ENCODE measurements around the gene KHK.

KHK gene

DNA sequence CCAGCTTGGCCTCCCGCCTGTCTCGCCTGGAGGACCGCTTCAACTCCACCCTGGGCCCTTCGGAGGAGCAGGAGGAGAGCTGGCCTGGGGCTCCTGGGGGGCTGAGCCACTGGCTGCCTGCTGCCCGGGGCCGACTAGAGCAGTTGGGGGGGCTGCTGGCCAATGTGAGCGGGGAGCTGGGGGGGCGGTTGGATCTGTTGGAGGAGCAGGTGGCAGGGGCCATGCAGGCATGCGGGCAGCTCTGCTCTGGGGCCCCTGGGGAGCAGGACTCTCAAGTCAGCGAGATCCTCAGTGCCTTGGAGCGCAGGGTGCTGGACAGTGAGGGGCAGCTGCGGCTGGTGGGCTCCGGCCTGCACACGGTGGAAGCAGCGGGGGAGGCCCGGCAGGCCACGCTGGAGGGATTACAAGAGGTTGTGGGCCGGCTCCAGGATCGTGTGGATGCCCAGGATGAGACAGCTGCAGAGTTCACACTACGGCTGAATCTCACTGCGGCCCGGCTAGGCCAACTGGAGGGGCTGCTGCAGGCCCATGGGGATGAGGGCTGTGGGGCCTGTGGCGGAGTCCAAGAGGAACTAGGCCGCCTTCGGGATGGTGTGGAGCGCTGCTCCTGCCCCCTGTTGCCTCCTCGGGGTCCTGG is 3.7 kb upstream of the KHK start:
- DNase-seq = no peak

DNA sequence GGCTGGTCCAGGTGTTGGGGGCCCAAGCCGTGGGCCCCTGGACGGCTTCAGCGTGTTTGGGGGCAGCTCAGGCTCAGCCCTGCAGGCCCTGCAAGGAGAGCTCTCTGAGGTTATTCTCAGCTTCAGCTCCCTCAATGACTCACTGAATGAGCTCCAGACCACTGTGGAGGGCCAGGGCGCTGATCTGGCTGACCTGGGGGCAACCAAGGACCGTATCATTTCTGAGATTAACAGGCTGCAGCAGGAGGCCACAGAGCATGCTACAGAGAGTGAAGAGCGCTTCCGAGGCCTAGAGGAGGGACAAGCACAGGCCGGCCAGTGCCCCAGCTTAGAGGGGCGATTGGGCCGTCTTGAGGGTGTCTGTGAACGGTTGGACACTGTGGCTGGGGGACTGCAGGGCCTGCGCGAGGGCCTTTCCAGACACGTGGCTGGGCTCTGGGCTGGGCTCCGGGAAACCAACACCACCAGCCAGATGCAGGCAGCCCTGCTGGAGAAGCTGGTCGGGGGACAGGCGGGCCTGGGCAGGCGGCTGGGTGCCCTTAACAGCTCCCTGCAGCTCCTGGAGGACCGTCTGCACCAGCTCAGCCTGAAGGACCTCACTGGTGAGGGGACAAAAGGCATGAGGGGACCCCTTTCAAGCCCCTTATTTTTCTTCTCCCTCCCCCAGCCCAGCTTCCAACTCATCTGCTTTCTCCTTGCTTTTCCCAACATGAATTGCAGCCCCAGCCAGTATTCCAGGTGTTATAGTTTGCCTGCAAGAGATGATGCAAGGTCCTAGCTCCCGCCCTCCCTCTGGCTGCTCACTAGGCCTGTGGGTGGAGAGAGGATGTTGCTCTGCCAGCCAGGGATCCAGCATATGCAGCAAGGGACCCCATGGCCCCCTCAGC is 2.9 kb upstream of the KHK start:
- DNase-seq = no peak

DNA sequence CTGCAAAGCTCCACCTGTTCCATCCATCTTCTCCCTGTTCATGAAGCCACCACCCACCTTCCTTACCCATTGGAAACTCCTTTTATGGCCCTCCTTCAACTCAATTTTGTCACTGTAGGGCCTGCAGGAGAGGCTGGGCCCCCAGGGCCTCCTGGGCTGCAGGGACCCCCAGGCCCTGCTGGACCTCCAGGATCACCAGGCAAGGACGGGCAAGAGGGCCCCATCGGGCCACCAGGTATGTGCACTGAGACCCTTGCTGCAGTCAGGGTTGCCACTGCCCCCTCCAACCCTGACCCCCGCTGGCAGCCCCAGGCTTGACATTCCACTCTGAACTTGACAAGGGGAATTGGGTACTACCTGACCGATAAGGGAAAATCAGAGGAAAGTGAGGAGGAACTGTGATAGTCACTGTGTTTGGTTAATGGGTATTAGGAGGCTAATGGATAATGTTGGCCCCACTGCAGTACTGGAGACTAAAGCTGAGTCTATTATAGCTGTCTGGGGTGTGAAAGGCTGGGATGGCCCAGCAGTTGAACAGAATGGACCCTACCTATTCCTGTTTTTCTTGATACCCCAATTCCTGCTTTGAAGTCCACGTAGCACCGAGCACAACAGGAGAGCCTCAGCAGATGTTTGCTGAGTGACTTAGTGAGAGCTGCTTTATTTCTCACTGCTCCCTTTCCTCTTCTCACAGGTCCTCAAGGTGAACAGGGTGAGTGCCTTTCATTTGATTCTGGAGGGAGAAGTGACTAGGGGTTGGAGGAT is 2.1 kb upstream of the KHK start:
- DNase-seq = no peak

DNA sequence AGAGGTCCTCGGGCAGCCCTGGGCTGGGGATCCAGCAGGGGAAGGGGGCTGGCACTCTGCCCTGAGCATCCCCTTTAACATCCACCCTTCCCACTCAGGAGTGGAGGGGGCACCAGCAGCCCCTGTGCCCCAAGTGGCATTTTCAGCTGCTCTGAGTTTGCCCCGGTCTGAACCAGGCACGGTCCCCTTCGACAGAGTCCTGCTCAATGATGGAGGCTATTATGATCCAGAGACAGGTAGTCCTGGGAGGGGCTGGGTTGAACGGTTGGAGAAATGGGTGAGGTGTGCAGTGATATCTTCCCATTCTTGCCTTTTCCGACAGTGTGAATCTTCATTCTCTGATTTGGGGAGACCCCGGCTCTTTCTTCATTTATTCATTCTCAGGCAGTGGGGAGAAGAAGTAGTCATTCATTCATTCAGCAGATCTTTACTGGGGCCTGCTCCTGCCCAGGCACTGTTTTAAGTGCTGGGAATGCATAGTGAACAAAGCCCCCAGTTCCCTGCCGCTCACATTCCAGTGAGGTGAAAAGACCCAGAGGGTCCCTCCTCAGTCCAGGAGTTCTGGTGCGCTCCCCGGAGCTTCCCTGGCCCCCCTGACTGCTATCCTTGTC is 1.4 kb upstream of the KHK start:
- no peak for DNase-seq

DNA sequence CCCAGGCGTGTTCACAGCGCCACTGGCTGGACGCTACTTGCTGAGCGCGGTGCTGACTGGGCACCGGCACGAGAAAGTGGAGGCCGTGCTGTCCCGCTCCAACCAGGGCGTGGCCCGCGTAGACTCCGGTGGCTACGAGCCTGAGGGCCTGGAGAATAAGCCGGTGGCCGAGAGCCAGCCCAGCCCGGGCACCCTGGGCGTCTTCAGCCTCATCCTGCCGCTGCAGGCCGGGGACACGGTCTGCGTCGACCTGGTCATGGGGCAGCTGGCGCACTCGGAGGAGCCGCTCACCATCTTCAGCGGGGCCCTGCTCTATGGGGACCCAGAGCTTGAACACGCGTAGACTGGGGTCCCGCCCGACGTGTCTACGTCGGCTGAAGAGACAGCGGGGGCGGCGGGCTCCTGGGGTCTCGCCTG is 891 bp upstream of the KHK start:
- no peak for DNase-seq

DNA sequence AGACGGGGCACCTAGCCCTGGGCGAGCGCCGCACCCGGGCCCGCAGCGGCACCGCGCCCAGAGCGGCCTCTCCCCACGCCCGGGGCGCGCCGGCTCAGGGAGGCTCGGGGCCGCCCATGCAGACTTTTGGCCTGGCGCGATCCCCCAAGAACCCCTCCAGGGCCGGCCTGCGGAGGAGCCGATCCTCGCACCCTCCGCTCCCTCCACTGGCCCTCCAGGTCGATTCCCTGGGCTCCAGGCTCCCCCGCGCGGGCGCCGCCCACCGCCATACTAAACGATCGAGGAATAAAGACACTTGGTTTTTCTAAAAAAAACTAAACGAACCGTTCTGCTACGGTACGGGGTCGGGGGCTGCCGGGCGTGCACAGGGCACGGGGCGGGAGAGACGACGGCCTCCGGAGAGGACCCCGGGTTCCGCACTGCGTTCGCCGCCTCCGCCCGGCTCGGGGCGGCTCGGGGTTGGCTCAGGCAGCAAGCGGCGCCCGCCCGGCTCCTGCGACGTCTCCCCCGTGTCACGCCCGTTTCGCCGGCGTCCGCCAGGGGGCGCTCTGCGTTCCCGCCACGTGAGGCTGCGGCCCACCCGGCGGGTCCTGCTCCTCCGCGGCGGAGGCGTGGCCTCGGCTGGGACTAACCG is 365 bp upstream of the KHK start:
- DNase-seq = peak; percentile 26

DNA sequence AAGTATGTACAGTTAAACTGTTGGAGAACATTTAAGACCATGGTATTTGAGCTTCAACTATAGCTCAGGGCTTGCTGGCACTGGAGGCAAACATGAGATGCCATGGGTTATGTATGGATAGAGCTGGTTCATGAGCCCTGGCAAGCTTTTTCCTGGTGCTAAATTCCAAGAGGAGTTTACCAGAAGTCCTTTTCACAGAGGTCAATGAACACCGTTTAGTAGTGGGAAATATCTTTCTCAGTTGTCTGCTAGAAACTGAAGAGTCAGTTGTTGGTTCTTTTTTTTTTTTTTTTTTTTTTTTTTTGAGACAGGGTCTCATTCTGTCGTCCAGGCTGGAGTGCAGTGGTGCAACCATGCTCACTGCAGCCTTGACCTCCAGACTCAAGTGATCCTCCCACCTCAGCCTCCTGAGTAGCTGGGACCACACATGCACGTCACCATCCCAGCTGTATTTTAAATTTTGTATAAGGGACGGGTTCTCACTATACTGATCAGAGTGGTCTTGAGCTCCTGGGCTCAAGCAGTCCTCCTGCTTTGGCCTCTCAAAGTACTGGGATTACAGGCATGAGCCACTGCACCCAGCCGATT is 1.3 kb downstream of the KHK start:
- DNase-seq = no peak

DNA sequence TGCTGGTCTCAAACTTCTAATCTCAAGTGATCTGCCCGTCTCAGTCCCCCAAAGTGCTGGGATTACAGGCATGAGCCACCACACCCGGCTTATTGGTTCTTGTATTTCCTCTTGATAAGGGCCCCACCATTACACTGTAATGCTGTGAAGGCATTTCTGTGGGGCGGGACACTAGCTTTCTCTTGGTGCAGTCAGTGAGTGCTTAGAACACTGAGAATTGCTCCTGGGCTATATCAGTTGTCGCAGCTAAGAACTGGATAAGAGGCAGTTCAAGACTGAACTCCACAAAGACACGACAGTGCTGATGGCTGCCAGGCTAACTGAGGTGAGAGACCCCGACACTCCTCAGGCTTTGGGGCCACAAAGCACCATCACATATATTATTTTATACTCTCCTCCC is 2.1 kb downstream of the KHK start:
- DNase-seq = no peak

DNA sequence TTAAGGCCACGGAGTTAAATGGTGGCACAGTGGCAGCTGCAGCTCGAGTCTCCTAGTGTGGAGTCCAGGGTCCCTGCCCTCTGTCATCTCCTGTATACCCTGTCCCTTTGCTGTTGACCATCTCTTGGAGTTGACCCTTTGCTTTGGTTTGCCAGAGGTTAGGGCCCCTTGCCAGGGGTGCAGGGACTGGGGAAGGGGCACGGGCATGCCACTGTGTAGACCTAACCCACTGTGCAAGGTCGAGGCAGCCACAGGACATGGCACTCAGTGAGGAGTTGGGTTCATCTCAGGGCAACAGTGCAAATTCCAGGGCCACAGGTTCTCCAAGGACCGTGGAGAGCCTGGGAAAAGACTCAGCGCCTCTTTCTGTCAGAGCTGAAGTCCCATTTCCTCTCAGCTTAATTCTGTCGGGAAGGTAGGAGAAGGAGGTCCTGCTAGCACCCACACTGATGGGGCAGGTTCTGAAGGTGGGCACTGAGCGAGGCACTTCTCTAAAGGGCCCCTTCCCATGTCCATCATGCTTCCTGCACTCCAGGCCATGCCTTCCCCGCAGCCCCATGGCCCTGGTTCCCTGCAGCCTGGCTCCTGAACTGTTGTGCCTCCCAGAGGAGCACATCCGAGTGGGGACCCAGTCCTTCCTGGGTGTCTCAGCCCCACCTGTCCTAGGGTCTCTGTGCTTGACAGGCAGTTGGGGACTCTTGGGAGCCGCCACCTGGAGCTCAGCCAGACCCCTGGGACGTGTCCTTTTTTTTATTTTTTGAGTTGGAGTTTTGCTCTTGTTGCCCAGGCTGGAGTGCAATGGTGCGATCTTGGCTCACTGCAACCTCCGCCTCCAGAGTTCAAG is 2.8 kb downstream of the KHK start:
- no peak for DNase-seq

DNA sequence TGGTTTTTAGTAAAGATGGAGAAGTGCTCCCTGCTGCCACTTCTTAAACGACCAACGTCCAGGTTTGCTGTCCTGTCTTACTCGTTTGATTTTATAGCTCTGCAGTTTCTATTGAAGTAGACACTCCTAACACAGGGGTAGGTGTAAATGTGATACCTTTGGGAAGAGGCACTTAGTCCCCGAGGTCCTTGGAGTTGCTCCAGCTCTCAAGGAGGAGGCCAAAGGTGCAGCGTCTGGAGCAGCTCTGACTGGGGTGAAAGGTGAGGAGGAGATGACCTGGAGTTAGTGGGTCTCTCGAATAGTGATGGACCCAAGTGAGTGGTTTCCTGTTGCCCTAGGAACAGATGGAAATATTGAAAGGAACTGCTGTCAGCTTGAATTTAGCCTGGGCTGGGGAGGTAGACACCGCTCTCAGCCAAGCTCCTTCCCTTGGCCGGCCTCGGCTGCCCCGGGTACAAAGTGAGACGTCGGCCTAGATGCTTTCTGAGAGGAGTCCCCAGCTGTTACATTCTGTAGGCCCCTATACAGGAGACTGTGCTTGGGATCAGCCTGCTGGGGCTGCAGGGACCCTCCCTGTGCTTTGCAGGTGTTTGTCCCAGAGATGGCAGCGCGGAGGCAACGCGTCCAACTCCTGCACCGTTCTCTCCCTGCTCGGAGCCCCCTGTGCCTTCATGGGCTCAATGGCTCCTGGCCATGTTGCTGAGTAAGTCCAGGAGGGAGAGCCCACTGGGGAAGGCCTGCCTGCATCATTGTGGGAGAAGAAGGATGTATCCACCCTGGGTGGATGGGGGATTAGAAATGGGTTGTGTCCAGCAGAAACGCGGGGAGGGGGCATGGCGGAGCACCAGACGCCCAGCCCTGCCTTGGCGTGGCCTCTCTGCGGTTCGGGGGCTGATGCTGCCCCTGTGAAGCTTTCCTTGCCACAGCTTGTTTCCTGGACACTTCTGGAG is 5.4 kb downstream of the KHK start:
- no peak for DNase-seq

DNA sequence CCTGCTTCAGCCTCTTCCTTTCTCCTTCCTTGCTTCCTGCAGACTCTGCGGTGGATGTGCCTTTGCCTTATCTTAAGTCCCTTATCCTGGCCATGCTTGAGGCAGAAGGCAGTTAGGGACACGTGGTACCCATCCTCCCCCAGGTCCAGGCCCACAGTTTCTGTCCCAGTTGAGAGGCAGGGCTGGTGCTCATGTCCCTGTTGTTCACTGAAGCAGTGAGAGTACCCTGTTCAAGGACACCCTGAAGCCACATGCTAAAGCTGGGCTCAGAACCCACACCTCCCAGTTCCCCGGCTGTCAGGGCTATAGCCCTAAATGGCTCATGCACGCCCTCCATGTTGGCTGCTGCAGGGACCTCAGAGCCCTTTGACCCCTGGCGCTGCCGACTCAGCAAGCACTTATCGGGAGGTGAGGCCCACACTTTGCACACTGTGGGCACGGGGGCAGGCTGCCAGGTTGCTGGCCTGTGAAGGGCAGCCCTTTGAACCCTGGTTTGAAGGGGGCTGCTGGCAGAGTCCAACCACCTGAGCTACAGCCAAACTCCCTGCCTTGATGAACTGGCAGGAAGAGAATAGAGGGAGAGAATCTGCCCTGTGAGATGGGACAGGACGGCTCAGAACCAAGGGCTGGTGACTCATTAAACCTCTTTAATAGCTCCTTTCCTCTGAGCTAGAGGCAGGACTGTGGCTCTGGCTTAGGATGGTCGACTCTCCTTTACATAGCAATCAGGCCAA is 6.3 kb downstream of the KHK start:
- no peak for DNase-seq

DNA sequence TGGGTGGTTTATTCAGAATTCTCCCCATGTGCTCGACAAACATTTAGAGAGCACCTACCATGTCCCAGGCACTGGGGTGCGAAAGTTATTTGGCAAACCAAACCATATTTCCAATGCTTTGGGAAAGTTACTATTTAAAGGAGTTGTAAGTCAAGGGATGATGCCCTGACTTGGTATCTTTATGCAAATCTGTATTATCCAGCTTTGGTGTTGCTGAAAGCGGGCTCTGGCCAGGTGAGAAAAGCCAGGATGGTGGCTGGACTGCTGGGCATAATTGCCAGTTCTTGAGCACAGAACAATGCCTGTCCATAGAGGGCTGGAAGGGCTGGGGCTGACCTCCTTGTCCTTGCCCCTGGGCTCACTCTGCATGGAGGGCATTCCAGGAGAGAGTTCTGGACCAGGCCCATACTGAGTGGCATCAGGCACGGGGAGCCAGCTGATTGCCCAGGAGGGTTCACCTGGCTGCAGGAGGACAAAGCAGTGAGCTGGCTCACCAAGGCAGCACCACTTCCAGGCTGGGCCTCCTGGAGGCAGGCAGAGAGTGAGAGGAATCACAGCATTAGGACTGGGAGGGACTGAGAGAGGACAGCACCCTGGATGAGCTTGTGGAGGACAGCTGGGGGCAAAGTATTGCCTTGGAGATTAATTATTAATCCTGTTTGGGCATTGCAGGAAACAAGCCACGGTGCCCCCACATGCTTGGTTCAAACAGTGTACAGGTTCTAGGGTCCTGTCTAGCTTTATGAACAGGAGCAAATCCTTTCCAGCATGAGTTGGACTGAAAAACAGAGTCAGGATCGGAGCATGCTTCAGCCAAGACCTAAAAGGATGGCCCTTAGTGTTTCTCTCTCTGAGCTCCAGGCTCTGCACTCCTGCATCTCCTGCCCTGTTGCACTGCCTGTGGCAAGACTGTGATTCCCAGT is 7.1 kb downstream of the KHK start:
- DNase-seq = no peak

DNA sequence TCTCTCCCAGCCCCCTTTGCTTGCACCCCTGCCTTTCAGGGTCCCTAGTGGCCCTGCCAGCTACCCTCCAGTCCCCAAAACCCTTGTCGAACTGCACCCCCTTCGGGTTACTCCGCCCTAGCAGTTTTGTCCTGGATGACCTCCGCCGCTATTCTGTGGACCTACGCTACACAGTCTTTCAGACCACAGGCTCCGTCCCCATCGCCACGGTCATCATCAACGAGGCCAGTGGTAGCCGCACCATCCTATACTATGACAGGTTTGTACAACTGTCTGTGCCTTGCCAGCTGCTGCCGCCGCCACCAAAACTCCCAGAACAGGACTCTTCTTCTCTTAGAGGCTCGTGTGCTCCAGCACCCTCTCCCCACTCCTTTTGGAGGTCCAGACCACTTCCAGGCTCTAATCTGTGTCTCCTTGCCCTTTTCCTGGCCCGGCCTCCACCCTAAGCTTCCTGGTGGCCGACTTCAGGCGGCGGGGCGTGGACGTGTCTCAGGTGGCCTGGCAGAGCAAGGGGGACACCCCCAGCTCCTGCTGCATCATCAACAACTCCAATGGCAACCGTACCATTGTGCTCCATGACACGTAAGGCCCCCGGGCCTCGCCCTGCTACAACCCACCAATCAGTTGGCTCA is 7.9 kb downstream of the KHK start:
- no peak for DNase-seq

DNA sequence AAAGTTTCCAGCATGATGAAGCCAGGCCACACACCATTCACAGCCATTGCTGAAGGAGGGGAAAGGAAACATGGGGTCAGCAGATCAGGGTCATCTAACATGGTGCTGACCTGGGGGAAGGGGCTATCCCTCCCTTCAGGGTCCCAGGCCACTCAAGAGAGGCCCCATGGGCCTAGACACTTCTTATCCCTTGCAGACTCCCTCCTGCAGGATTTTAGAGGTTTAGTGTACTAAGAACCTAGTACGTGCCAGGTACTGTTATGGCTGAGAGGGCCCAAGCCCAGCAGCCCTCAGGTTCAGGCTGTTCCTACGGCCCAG is 8.8 kb downstream of the KHK start:
- DNase-seq = no peak

DNA sequence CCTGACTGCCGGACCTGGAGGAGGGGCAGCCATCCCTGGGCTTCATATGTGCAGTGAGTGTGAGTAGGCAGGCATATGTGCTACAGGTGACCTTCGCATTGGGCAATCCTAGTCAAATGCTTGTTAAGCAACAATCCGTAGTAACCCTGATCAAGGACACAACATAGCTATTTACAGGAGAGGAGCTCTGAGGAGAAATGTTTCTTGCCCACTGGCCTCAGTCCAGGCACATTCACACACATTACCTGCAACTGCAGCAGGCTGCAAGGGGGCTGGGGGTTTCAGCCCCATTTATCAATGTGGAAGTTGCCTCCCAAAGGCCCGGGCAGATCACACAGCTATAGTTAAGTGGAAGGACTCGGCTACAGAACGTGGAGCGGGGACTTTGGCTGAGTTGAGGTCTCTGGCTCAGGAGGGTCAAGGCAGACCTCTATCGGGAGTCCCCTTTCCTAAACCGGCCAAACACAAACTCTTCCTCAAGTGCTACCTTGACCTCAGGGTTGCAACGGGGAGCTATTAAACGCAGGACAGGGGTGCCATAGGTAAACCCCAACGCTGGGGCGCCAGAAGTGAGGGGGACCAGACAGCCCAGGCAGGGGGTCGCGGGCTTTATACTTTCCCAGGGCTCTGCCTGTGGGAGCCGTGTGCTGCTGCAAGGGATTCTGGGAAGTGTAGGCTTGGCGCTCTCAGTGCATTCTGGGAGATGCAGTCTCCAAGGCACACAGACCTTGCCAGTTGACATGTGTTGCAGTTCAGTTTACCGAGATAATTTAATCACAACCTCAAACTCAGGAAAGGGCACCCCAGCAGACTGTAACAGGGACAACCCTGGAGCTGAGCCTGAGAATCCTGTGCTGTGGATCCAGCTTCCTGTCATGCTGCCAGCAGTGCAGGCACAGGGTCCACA is 9.4 kb downstream of the KHK start:
- DNase-seq = peak; percentile 43

DNA sequence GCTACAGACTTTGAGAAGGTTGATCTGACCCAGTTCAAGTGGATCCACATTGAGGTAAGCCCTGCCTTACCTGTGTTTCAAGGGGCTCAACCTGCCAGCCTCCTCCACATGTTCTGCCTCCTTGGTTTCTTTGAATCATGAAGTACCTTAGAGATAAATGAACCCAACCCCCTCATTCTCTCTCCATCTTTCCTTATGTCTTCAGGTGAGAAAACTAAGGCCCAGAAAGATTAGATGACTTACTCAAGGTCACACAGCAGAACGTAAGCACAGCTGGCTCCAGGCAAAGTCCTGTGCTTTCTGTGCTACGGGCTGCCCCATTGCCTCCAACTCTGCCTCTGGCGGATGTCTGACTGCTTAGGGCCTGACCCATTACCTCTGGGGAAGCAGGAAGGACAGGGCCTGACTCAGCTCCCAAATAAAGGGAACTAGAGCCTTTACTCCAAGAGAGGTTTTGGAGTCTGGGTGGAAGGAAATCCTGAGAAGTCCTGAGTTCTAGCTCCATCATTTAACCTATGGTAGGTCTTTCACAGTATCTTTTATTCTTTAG is 10.3 kb downstream of the KHK start:
- DNase-seq = no peak

DNA sequence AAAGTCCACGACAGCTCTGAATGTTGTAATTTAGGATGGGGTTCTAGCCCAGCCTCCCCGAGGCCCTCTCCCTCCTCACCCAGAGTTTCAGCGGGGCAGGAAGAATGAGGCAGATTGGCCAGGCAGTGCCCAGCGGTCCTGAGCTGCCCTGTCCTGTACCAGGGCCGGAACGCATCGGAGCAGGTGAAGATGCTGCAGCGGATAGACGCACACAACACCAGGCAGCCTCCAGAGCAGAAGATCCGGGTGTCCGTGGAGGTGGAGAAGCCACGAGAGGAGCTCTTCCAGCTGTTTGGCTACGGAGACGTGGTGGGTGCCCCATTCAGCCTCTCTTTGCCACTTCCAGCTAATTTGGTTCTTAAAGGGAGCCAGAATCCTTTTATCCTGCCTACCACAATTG is 10.8 kb downstream of the KHK start:
- DNase-seq = no peak
